ENCODE results near the gene SFT2D1.

Gene SFT2D1

DNA sequence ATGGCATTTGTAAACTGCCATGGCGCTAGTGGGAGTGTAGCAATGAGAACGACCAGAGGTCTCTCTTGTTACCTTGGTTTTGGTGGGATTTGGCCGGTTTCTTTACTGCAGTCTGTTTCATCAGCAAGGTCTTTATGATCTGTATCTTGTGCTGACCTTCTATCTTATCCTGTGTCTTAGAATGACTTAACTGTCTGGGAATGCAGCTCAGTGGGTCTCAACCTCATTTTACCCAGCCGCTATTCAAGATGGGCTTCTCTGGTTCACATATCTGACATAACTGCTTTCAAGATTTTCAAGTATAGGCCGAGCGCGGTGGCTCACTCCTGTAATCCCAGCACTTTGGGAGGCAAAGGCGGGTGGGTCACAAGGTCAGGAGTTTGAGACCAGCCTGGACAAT, 1.9 kb upstream of the SFT2D1 start:
- TF ChIP-seq, protein P1, sequence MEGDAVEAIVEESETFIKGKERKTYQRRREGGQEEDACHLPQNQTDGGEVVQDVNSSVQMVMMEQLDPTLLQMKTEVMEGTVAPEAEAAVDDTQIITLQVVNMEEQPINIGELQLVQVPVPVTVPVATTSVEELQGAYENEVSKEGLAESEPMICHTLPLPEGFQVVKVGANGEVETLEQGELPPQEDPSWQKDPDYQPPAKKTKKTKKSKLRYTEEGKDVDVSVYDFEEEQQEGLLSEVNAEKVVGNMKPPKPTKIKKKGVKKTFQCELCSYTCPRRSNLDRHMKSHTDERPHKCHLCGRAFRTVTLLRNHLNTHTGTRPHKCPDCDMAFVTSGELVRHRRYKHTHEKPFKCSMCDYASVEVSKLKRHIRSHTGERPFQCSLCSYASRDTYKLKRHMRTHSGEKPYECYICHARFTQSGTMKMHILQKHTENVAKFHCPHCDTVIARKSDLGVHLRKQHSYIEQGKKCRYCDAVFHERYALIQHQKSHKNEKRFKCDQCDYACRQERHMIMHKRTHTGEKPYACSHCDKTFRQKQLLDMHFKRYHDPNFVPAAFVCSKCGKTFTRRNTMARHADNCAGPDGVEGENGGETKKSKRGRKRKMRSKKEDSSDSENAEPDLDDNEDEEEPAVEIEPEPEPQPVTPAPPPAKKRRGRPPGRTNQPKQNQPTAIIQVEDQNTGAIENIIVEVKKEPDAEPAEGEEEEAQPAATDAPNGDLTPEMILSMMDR (IDR thresholded peaks at IDR 0.05; ENCODE audit: low read length, missing control alignments): no peak
- DNase-seq (ENCODE audit: low read depth): no peak
- no peak overlapping the region for H3K4me3 ChIP-seq (replicated peaks; ENCODE audit: low read depth, low read length)

DNA sequence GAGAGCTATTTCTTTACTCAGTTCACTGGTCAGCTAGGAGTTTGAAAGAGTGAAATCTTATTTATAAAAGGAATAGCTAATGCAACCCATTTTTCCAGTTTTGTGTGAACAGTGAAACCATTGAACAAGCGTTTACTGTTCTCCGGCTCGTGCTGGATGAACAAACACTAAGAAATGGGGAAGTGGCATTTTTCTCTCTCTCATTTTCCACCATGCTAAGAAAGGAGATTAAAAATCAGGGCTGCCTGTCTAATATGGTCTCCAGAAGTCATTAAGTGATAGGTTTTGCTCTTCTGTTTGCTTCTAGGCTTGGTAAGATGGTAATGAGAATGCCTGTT, 774 bp upstream of the SFT2D1 start:
- H3K4me3 ChIP-seq (replicated peaks; ENCODE audit: low read depth, low read length): peak overlapping the region; percentile 62
- DNase-seq (ENCODE audit: low read depth): no peak
- TF ChIP-seq, protein P1 (IDR thresholded peaks at IDR 0.05; ENCODE audit: low read length, missing control alignments): no peak

DNA sequence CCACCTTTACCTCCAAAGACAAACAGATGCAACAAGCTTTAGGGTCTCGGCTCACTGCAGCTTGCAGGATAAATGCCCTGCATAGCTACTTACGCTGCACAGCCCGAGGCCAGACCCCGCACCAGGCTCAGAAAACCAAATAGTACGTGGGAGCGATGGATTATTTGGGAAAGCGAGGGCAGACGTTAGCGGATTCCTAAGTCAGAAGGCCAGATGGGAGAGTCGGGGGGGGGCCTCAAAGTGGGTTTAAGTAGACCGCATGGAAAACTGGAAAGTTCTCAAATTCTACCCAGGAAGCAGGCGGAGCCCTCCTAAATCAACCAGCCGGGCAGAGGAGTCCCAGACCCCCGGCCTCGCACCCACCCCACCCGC, 382 bp downstream of the SFT2D1 start:
- DNase-seq (ENCODE audit: low read depth): no peak
- peak overlapping the region; percentile 62 for H3K4me3 ChIP-seq (replicated peaks; ENCODE audit: low read depth, low read length)
- TF ChIP-seq, protein P1 (IDR thresholded peaks at IDR 0.05; ENCODE audit: low read length, missing control alignments): no peak

DNA sequence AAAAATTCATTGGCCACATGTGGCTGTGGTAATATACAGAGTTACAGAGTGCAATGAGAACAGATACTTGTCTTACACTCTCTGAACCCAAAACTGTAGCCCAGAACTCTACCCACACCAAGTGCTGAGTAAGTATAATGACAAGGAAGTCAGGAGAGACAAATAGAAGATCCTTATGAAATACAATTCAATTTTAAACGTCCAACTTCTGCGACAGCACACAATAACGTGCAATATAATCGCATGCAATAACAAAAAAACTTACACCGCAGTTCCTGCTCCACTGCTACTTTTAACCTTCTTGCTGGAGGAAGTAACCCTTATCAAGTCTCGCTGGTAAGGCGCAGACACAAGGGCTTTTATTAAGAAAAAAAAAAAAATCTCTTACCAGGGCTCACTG, 881 bp downstream of the SFT2D1 start:
- TF ChIP-seq, protein P1 (IDR thresholded peaks at IDR 0.05; ENCODE audit: low read length, missing control alignments): no peak
- H3K4me3 ChIP-seq (replicated peaks; ENCODE audit: low read depth, low read length): peak overlapping the region; percentile 62
- no peak for DNase-seq (ENCODE audit: low read depth)

DNA sequence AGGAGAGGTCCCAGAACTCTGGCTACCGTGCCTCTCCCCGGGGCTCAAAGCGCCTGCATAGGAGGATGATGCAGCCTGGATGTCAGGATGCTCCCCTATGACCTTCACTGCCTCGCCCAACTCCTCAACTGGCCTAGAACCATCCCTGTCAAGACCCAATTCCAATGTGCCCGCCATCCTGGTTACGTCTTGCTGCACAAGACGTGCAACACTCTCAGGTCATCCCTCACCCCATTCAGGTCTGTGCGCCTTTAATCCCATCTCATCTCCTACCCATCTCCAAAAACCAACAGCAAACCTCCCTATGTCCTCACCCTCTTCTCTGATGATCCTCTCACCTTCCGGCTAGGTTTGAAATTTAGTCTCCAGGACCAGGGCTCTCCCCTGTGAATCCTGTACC, 3.5 kb downstream of the SFT2D1 start:
- no peak overlapping the region for H3K4me3 ChIP-seq (replicated peaks; ENCODE audit: low read depth, low read length)
- TF ChIP-seq, protein P1 (IDR thresholded peaks at IDR 0.05; ENCODE audit: low read length, missing control alignments): no peak
- no peak for DNase-seq (ENCODE audit: low read depth)

DNA sequence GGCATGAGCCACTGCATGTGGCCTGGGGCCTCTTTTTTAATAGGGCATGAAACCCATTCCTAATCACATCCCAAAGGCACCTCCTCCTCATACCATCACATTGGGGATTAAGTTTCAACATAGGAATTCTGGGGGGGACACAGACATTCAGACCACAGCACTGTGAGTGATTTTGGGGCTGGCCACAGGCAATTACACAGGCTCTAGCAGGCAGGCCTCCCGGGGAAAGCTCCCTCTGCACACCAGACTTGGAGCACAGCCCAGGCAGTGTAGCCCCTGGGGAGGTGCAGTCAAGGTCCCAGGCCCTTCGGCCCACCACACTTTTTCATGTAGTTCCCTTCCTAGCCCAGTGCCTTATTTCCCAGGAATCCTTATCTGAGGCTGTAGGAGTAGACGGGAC, 5.5 kb downstream of the SFT2D1 start:
- DNase-seq (ENCODE audit: low read depth): no peak
- H3K4me3 ChIP-seq (replicated peaks; ENCODE audit: low read depth, low read length): no peak overlapping the region
- TF ChIP-seq, protein P1 (IDR thresholded peaks at IDR 0.05; ENCODE audit: low read length, missing control alignments): no peak

DNA sequence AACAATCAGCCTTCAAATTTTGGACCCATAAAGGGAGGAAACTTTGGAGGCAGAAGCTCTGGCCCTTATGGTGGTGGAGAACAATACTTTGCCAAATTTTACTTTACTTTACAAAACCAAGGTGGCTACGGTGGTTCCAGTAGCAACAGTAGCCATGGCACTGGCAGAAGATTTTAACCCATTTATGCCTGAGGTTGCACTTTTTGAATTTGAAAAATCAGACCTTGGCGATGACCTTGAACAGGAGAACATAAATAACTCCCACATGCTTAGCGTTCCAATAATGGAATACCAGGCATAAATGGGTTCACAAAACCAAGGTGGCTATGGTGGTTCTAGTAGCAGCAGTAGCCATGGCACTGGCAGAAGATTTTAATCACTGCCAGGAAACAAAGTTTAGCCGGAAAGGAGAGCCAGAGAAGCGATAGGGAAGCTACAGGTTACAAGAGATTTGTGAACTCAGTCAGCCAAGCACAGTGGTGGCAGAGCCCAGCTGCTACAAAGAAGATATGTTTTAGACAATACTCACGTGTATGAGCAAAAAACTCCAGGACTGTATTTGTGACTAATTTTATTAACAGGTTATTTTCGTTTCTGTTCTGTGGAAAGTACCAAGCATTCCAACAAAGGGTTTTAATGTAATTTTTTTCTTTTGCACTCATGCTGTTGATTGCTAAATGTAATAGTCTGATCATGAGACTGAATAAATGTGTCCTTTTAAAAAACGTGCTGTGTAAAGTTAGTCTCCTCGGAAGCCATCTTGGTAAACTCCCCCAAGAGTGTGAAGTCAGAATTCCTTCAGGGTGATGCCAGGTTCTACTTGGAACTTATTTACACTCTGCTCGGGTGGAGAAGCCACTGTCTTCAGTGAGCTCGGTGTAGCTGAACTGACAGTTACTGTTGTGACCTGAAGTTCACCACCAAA, 6.7 kb downstream of the SFT2D1 start:
- TF ChIP-seq, protein P1 (IDR thresholded peaks at IDR 0.05; ENCODE audit: low read length, missing control alignments): no peak
- no peak for DNase-seq (ENCODE audit: low read depth)
- H3K4me3 ChIP-seq (replicated peaks; ENCODE audit: low read depth, low read length): no peak overlapping the region

All from fibroblast of pulmonary artery (primary cell).